Liver (tissue), 9 donors: ENCODE results near the gene ILK. TPM values are rescaled to one million over a fixed set of nuclear protein-coding genes. Genes with fewer than 3 reads are reported as not detected.

Source experiments
- DNase-seq: peaks from one replicate; pipeline ENCODE4 v3.0.0-alpha.2; 2017; ENCODE audit warnings: low spot score
- H3K27ac ChIP-seq, 2 donors: one replicate each; pipeline ENCODE4 v1.7.0; 2013; ENCODE audit warnings: inconsistent platforms in 2 of 2, low read length in 2 of 2, control low read depth in 1 of 2, low read depth in 1 of 2, mild to moderate bottlenecking in 1 of 2
- H3K27me3 ChIP-seq, 4 donors: one replicate each; pipeline versions ENCODE4 v1.6.1 to v1.7.0; 2013; ENCODE audit warnings: low read length in 3 of 4, inconsistent platforms in 1 of 4, mild to moderate bottlenecking in 1 of 4, moderate library complexity in 1 of 4; ENCODE audit not compliant: control insufficient read depth in 4 of 4, insufficient read depth in 4 of 4
- H3K36me3 ChIP-seq, 4 donors: one replicate each; pipeline versions ENCODE4 v1.6.1 to v1.7.0; 2013; ENCODE audit warnings: low read length in 3 of 4, mild to moderate bottlenecking in 3 of 4, low read depth in 1 of 4, moderate library complexity in 1 of 4; ENCODE audit not compliant: control insufficient read depth in 4 of 4, insufficient read depth in 3 of 4
- H3K4me1 ChIP-seq, 4 donors: one replicate each; pipeline versions ENCODE4 v1.6.1 to v1.7.0; 2013; ENCODE audit warnings: low read length in 3 of 4, mild to moderate bottlenecking in 3 of 4, moderate library complexity in 1 of 4; ENCODE audit not compliant: control insufficient read depth in 4 of 4, insufficient read depth in 4 of 4
- H3K4me3 ChIP-seq, 3 donors: one replicate each; pipeline versions ENCODE4 v1.6.1 to v1.7.0; 2013; ENCODE audit warnings: low read length in 3 of 3, control low read depth in 1 of 3, low read depth in 1 of 3, mild to moderate bottlenecking in 1 of 3
- H3K9ac ChIP-seq, 2 donors: one replicate each; pipeline ENCODE4 v1.7.0; 2013; ENCODE audit warnings: low read length in 2 of 2, mild to moderate bottlenecking in 2 of 2, moderate library complexity in 2 of 2, control low read depth in 1 of 2, low read depth in 1 of 2
- H3K9me3 ChIP-seq, 4 donors: one replicate each; pipeline versions ENCODE4 v1.6.1 to v1.7.0; 2013; ENCODE audit warnings: low read length in 3 of 4; ENCODE audit not compliant: control insufficient read depth in 4 of 4
- EGR1 ChIP-seq, 2 donors: IDR thresholded peaks; 2 replicates each; pipeline ENCODE4 v1.6.1; 2016 to 2018; ENCODE audit warnings: antibody characterized with exemption in 2 of 2, low read depth in 2 of 2
- FOXA1 ChIP-seq: IDR thresholded peaks from 2 replicates; pipeline ENCODE4 v1.6.1; 2016; ENCODE audit warnings: antibody characterized with exemption
- GABPA ChIP-seq, 2 donors: IDR thresholded peaks in 1 of 2; conservative IDR thresholded peaks in 1 of 2; 2 replicates each; pipeline ENCODE4 v1.6.1; 2016; ENCODE audit warnings: antibody characterized with exemption in 2 of 2, mild to moderate bottlenecking in 1 of 2, moderate library complexity in 1 of 2
- HNF4A ChIP-seq, 2 donors: conservative IDR thresholded peaks; 2 replicates each; pipeline ENCODE4 v1.6.1; 2016; ENCODE audit warnings: antibody characterized with exemption in 2 of 2, mild to moderate bottlenecking in 2 of 2
- HNF4G ChIP-seq: IDR thresholded peaks from 2 replicates; pipeline ENCODE4 v1.6.1; 2016; ENCODE audit warnings: antibody characterized with exemption
- JUND ChIP-seq, 2 donors: IDR thresholded peaks; 2 replicates each; pipeline ENCODE4 v1.6.1; 2016; ENCODE audit warnings: antibody characterized with exemption in 2 of 2
- MAX ChIP-seq: IDR thresholded peaks from 2 replicates; pipeline ENCODE4 v1.6.1; 2016; ENCODE audit warnings: antibody characterized with exemption
- NR2F2 ChIP-seq: IDR thresholded peaks from 2 replicates; pipeline ENCODE4 v1.6.1; 2016; ENCODE audit warnings: antibody characterized with exemption
- SP1 ChIP-seq: IDR thresholded peaks from 2 replicates; pipeline ENCODE4 v1.6.1; 2018; ENCODE audit warnings: antibody characterized with exemption, mild to moderate bottlenecking
- TAF1 ChIP-seq: conservative IDR thresholded peaks from 2 replicates; pipeline ENCODE4 v1.6.1; 2016; ENCODE audit warnings: antibody characterized with exemption, mild to moderate bottlenecking
- YY1 ChIP-seq: IDR thresholded peaks from 2 replicates; pipeline ENCODE4 v1.6.1; 2016; ENCODE audit warnings: antibody characterized with exemption, mild to moderate bottlenecking
- WGBS: extraction: QIAGEN DNeasy Blood & Tissue Kit; methylation state at CpG from one replicate; pipeline ENCODE4 v1.1.7; 2013; 5-methylcytosine and 5-hydroxymethylcytosine counted together
- polyA plus RNA-seq, 2 donors: library from polyadenylated mRNA; stranded (reverse) in 1 of 2; unstranded in 1 of 2; fragments of 200-250 nt in 1 of 2; fragments of >200 nt in 1 of 2; fragmentation: Nextera tagmentation in 1 of 2; extraction: Ambion mirVana in 1 of 2; gene quantifications; one replicate each; pipeline versions ENCODE4 v1.2.1 to v1.2.3, GENCODE V29; 2013 to 2015
- total RNA-seq, 2 donors: library from RNA; depleted of rRNA; stranded (reverse); fragments of >200 nt; gene quantifications; one replicate each; pipeline ENCODE4 v1.2.3, GENCODE V29; 2014
- TF ChIP-seq, protein P1 (sequence below): IDR thresholded peaks from 2 replicates; pipeline ENCODE4 v1.6.1; 2016; ENCODE audit warnings: antibody characterized with exemption
- TF ChIP-seq, protein P2 (sequence below): IDR thresholded peaks from 2 replicates; pipeline ENCODE4 v1.6.1; 2016; ENCODE audit warnings: antibody characterized with exemption
- TF ChIP-seq, protein P3 (sequence below): fragments of 150-350 bp; IDR thresholded peaks from 2 replicates; pipeline ENCODE4 v1.5.1; 2017; ENCODE audit warnings: improper control_type of control experiment, low read depth, low read length; ENCODE audit not compliant: missing input control
- donor health status: healthy.
- donor health status: healthy.
- donor health status: healthy.
- donor health status: healthy.
- donor health status: healthy.

The ILK gene
- total and polyA plus RNA-seq, 4 donors = 29.6 to 69.1 (median 48.2) TPM

- H3K9ac ChIP-seq = no peak overlapping the region
- TF ChIP-seq YY1 (no peak), FOXA1 (no peak)
- DNase-seq = no peak
- peaks cover 0 to 3% (median 1%) of the 10 kb centered on the region in 4 donors for H3K4me1 ChIP-seq
- H3K4me3 ChIP-seq = no peak overlapping the region
- no peak overlapping the region for H3K27ac ChIP-seq
- WGBS = 97% methylated on average over 1 of the region's 1 CpG
- peaks cover 0 to 5% (median 2%) of the 10 kb centered on the region in 4 donors for H3K36me3 ChIP-seq
- no peaks in the 10 kb centered on the region for H3K27me3 ChIP-seq
- H3K9me3 ChIP-seq = peaks cover 0 to 9% (median 3%) of the 10 kb centered on the region in 4 donors
These were observed 15.6 kb upstream of the ILK start for GRCh38 chr11:6588018-6588417.

- H3K27me3 ChIP-seq = no peaks in the 10 kb centered on the region
- 90% methylated on average over 3 of the region's 3 CpGs for whole genome bisulfite sequencing
- H3K27ac ChIP-seq = no peak overlapping the region
- no peak overlapping the region for H3K4me3 ChIP-seq
- TF ChIP-seq SP1 (no peak), NR2F2 (no peak), YY1 (no peak), HNF4A (conservative IDR thresholded peaks at IDR 0.05) (no peak), HNF4G (no peak), JUND (IDR thresholded peaks at IDR 0.05) (no peak), FOXA1 (no peak), EGR1 (IDR thresholded peaks at IDR 0.05; ENCODE audit: low read depth in 2 of 2) (no peak), MAX (no peak)
- TF ChIP-seq, protein P1, sequence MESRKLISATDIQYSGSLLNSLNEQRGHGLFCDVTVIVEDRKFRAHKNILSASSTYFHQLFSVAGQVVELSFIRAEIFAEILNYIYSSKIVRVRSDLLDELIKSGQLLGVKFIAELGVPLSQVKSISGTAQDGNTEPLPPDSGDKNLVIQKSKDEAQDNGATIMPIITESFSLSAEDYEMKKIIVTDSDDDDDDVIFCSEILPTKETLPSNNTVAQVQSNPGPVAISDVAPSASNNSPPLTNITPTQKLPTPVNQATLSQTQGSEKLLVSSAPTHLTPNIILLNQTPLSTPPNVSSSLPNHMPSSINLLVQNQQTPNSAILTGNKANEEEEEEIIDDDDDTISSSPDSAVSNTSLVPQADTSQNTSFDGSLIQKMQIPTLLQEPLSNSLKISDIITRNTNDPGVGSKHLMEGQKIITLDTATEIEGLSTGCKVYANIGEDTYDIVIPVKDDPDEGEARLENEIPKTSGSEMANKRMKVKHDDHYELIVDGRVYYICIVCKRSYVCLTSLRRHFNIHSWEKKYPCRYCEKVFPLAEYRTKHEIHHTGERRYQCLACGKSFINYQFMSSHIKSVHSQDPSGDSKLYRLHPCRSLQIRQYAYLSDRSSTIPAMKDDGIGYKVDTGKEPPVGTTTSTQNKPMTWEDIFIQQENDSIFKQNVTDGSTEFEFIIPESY = no peak
- TF ChIP-seq, protein P2, sequence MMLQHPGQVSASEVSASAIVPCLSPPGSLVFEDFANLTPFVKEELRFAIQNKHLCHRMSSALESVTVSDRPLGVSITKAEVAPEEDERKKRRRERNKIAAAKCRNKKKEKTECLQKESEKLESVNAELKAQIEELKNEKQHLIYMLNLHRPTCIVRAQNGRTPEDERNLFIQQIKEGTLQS = no peak
- TF ChIP-seq, protein P3, sequence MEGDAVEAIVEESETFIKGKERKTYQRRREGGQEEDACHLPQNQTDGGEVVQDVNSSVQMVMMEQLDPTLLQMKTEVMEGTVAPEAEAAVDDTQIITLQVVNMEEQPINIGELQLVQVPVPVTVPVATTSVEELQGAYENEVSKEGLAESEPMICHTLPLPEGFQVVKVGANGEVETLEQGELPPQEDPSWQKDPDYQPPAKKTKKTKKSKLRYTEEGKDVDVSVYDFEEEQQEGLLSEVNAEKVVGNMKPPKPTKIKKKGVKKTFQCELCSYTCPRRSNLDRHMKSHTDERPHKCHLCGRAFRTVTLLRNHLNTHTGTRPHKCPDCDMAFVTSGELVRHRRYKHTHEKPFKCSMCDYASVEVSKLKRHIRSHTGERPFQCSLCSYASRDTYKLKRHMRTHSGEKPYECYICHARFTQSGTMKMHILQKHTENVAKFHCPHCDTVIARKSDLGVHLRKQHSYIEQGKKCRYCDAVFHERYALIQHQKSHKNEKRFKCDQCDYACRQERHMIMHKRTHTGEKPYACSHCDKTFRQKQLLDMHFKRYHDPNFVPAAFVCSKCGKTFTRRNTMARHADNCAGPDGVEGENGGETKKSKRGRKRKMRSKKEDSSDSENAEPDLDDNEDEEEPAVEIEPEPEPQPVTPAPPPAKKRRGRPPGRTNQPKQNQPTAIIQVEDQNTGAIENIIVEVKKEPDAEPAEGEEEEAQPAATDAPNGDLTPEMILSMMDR = no peak
- peaks cover 4 to 15% (median 12%) of the 10 kb centered on the region in 4 donors for H3K4me1 ChIP-seq
- peaks cover 5 to 26% (median 17%) of the 10 kb centered on the region in 4 donors for H3K36me3 ChIP-seq
- DNase-seq = no peak
- no peak overlapping the region for H3K9ac ChIP-seq
- H3K9me3 ChIP-seq = no peaks in the 10 kb centered on the region
These were observed 9.3 kb upstream of the ILK start for GRCh38 chr11:6594142-6594768.

DNA sequence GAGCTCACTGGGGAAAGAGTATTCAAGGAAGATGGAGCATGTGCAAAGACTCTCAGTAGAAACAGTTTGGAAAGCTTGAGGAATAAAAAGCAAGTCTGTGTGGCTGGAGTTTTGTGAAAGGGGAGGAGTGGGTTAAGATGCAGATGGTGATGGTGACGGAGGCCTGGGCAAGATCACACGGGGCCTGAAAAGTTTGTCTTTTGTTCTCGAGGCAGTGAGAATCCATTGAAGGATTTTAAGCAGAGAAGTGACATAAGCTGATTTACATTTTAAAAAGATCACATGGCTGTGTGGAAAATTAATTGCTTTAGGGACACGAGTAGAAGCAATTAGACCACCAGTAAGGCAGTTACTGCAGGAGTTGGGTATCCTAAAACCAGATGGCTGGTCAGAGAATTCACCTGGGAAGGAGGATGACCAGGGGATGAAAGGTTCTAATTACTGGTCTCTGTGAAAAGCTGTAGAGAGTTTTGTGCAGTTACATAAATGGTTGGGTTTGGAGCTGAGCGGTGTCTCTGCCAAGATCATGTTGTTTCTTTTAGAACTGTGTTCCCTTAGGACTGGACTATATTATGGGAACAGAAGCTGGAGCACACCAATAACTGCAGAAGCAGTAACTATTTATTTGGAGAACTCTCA is 7.2 kb upstream of the ILK start:
- no peak for DNase-seq
- 87% methylated on average over 5 of the region's 5 CpGs for WGBS
- H3K36me3 ChIP-seq = peaks cover 5 to 47% (median 31%) of the 10 kb centered on the region in 4 donors
- no peak overlapping the region for H3K27ac ChIP-seq
- no peak overlapping the region for H3K9ac ChIP-seq
- H3K9me3 ChIP-seq = no peaks in the 10 kb centered on the region
- H3K4me1 ChIP-seq = peaks cover 4 to 29% (median 19%) of the 10 kb centered on the region in 4 donors
- no peak overlapping the region for H3K4me3 ChIP-seq
- no peaks in the 10 kb centered on the region for H3K27me3 ChIP-seq
- no peak for TF ChIP-seq GABPA (IDR thresholded peaks at IDR 0.05 in 1 of 2, conservative IDR thresholded peaks at IDR 0.05 in 1 of 2)
- TF ChIP-seq EGR1 (IDR thresholded peaks at IDR 0.05; ENCODE audit: low read depth in 2 of 2) = no peak
- TF ChIP-seq YY1 = no peak
- TF ChIP-seq, protein P1 = no peak
- no peak for TF ChIP-seq HNF4A (conservative IDR thresholded peaks at IDR 0.05)
- TF ChIP-seq TAF1 = no peak
- TF ChIP-seq, protein P2 = no peak
- no peak for TF ChIP-seq JUND (IDR thresholded peaks at IDR 0.05)
- no peak for TF ChIP-seq MAX
